HepG2 (cell line): ENCODE results near the gene PCBP1. TPM values are rescaled to one million over a fixed set of nuclear protein-coding genes. Genes with fewer than 3 reads are reported as not detected.

ENCODE experiments used
- ATAC-seq: fragments of 200-7000 bp; cut with Tn5 transposase; 3 replicates; pipeline ENCODE4 v1.9.1; 2020; ENCODE audit warnings: mild to moderate bottlenecking, moderate library complexity
- BruUV-seq: library from RNA; stranded (reverse); fragments of 400-500 nt; replicated peaks from 2 replicates; lab custom pipeline; 2021; lab: Mats Ljungman, UMichigan
- CTCF ChIA-PET: fragments of 300-600 bp; formaldehyde crosslinking; extraction: SDS; loops from one replicate; lab custom pipeline; 2021; ENCODE audit warnings: low total read pairs, inconsistent platforms, low intra/inter-chr PET ratio; lab: Yijun Ruan, JAX
- POLR2A ChIA-PET: fragments of 350-600 bp; sonication (Branson Sonifier 250); formaldehyde crosslinking; loops from one replicate; lab custom pipeline; 2020; ENCODE audit warnings: antibody characterized with exemption, inconsistent platforms; lab: Yijun Ruan, JAX
- DNase-seq: peaks from one replicate; pipeline ENCODE4 v3.0.0-alpha.2; 2015; ENCODE audit warnings: low spot score
- FAIRE-seq: peaks from 3 replicates; lab custom pipeline; 2011; peaks lifted over from hg19 to GRCh38; lab: Jason Lieb, UNC
- H2AFZ ChIP-seq: one replicate; pipeline ENCODE4 v1.6.1; 2011; ENCODE audit warnings: low read length, inconsistent platforms
- H3K27ac ChIP-seq: fragments of 300-600 bp; 3 replicates; pipeline ENCODE4 v1.8.0; 2011; ENCODE audit warnings: mixed run types, mild to moderate bottlenecking, mixed read lengths, low read length, inconsistent platforms; ENCODE audit not compliant: insufficient read depth; ENCODE audit errors: extremely low read length
- H3K27me3 ChIP-seq, 2 experiments: fragments of 200-600 bp in 1 of 2; 2 replicates in 1 of 2; 3 replicates in 1 of 2; pipeline versions ENCODE4 v1.6.0 to v1.8.0; 2011; ENCODE audit warnings: low read length in 2 of 2, mild to moderate bottlenecking in 2 of 2, moderate library complexity in 2 of 2, inconsistent platforms in 1 of 2; ENCODE audit not compliant: insufficient read depth in 2 of 2, control insufficient read depth in 1 of 2
- H3K36me3 ChIP-seq, 2 experiments: fragments of 200-600 bp in 1 of 2; replicated peaks in 1 of 2; 2 replicates in 1 of 2; 3 replicates in 1 of 2; pipeline versions ENCODE4 v1.5.1 to v1.8.0; 2011; ENCODE audit warnings: low read length in 2 of 2, inconsistent platforms in 1 of 2; ENCODE audit not compliant: insufficient read depth in 2 of 2, control insufficient read depth in 1 of 2
- H3K4me1 ChIP-seq: 2 replicates; pipeline ENCODE4 v1.5.1; 2012; ENCODE audit warnings: low read length, inconsistent platforms; ENCODE audit not compliant: insufficient read depth
- H3K4me2 ChIP-seq: 2 replicates; pipeline ENCODE4 v1.6.0; 2011; ENCODE audit warnings: low read depth, low read length, inconsistent platforms
- H3K4me3 ChIP-seq, 3 experiments: fragments of 200-600 bp in 1 of 3; sonication (generic), shearing (Covaris generic) in 1 of 3; replicated peaks in 1 of 3; 2 replicates each; pipeline ENCODE4 v1.5.1; 2011 to 2016; ENCODE audit warnings: low read length in 3 of 3, inconsistent platforms in 2 of 3, low read depth in 2 of 3, mild to moderate bottlenecking in 2 of 3, control low read depth in 1 of 3, mixed read lengths in 1 of 3; ENCODE audit not compliant: insufficient read depth in 1 of 3
- H3K79me2 ChIP-seq: one replicate; pipeline ENCODE4 v1.6.1; 2011; ENCODE audit warnings: low read length, inconsistent platforms; ENCODE audit not compliant: insufficient read depth
- H3K9ac ChIP-seq: 2 replicates; pipeline ENCODE4 v1.6.0; 2011; ENCODE audit warnings: mild to moderate bottlenecking, low read depth, low read length, inconsistent platforms; ENCODE audit not compliant: insufficient read depth
- H3K9me3 ChIP-seq: 2 replicates; pipeline ENCODE4 v1.5.1; 2012; ENCODE audit warnings: mild to moderate bottlenecking, low read length
- H4K20me1 ChIP-seq: 2 replicates; pipeline ENCODE4 v1.6.0; 2011; ENCODE audit warnings: inconsistent platforms, mild to moderate bottlenecking, low read length, moderate library complexity; ENCODE audit not compliant: insufficient read depth
- GTF3A ChIP-seq: sonication (generic); formaldehyde crosslinking; conservative IDR thresholded peaks from 2 replicates; pipeline ENCODE4 v1.4.0; 2020; ENCODE audit warnings: mild to moderate bottlenecking, missing genetic modification reagents
- JUN ChIP-seq: sonication (generic); formaldehyde crosslinking; IDR thresholded peaks from 2 replicates; pipeline ENCODE4 v1.4.0; 2020; ENCODE audit warnings: mild to moderate bottlenecking, missing genetic modification reagents
- KLF12 ChIP-seq: sonication (generic); formaldehyde crosslinking; IDR thresholded peaks from 2 replicates; pipeline ENCODE4 v1.4.0; 2020; ENCODE audit warnings: missing genetic modification reagents, borderline replicate concordance
- NAIF1 ChIP-seq: sonication (generic); formaldehyde crosslinking; IDR thresholded peaks from 2 replicates; pipeline ENCODE4 v1.5.0; 2020; ENCODE audit warnings: mild to moderate bottlenecking, missing genetic modification reagents, borderline replicate concordance
- SETDB1 ChIP-seq: sonication (generic); formaldehyde crosslinking; IDR thresholded peaks from 2 replicates; pipeline ENCODE4 v1.5.1; 2020; ENCODE audit warnings: missing genetic modification reagents, mild to moderate bottlenecking, borderline replicate concordance
- TFE3 ChIP-seq: IDR thresholded peaks from 2 replicates; pipeline ENCODE4 v1.6.1; 2016
- XBP1 ChIP-seq: sonication (generic); formaldehyde crosslinking; IDR thresholded peaks from 2 replicates; pipeline ENCODE4 v1.5.0; 2020; ENCODE audit warnings: missing genetic modification reagents
- ZNF138 ChIP-seq: sonication (generic); formaldehyde crosslinking; IDR thresholded peaks from 2 replicates; pipeline ENCODE4 v1.5.0; 2020; ENCODE audit warnings: mild to moderate bottlenecking, low read depth, missing genetic modification reagents
- ZNF709 ChIP-seq: sonication (generic); formaldehyde crosslinking; IDR thresholded peaks from 2 replicates; pipeline ENCODE4 v1.5.0; 2020; ENCODE audit warnings: mild to moderate bottlenecking, missing genetic modification reagents
- ZXDC ChIP-seq: sonication (generic); formaldehyde crosslinking; IDR thresholded peaks from 2 replicates; pipeline ENCODE4 v1.5.0; 2020; ENCODE audit warnings: mild to moderate bottlenecking, missing genetic modification reagents
- WGBS: methylation state at CpG from one replicate; pipeline ENCODE4 v1.1.6; 2017; ENCODE audit warnings: low lambda C conversion rate; 5-methylcytosine and 5-hydroxymethylcytosine counted together
- in situ Hi-C: cut with HindIII; loops from 2 replicates; pipeline ENCODE4 v1.10.0; 2017; ENCODE audit warnings: low pct_unique_long_range_greater_than_20kb; ENCODE audit not compliant: extremely low pct_ligation_motif_present
- intact Hi-C: fragments of 100-400 bp; cut with micrococcal nuclease; formaldehyde crosslinking; loops from one replicate; pipeline ENCODE4 v1.10.0; 2022; ENCODE audit not compliant: unreplicated experiment
- polyA plus RNA-seq, 8 experiments: library from polyadenylated mRNA; depleted of rRNA in 3 of 8; stranded (reverse) in 7 of 8; unstranded in 1 of 8; fragments of >200 nt; fragmentation: Illumina TruSeq in 4 of 8; extraction: Trizol in 4 of 8; gene quantifications; 2 replicates each; pipeline versions ENCODE4 v1.2.1 to v1.2.3, GENCODE V29; 2011 to 2016; ENCODE audit warnings: low read depth in 4 of 8, missing spikeins in 1 of 8, mixed read lengths in 1 of 8; ENCODE audit not compliant: insufficient read depth in 1 of 8
- total RNA-seq, 5 experiments: library from RNA; depleted of rRNA; stranded (reverse); fragments of >200 nt; fragmentation: Illumina TruSeq; extraction: Trizol; gene quantifications; 2 replicates each; pipeline ENCODE4 v1.2.3, GENCODE V29; 2016; ENCODE audit warnings: low read depth in 1 of 5
- TF ChIP-seq, protein P1 (sequence below): IDR thresholded peaks from 2 replicates; pipeline ENCODE4 v1.6.1; 2016; ENCODE audit warnings: low read depth, missing genetic modification reagents, missing compliant biosample characterization

PCBP1 gene
- total and polyA plus RNA-seq, 2 of the 13 experiments (the other 11 are each of a cell fraction or from before 2014, with no cell fraction given), result 32.0 to 137 TPM

DNA sequence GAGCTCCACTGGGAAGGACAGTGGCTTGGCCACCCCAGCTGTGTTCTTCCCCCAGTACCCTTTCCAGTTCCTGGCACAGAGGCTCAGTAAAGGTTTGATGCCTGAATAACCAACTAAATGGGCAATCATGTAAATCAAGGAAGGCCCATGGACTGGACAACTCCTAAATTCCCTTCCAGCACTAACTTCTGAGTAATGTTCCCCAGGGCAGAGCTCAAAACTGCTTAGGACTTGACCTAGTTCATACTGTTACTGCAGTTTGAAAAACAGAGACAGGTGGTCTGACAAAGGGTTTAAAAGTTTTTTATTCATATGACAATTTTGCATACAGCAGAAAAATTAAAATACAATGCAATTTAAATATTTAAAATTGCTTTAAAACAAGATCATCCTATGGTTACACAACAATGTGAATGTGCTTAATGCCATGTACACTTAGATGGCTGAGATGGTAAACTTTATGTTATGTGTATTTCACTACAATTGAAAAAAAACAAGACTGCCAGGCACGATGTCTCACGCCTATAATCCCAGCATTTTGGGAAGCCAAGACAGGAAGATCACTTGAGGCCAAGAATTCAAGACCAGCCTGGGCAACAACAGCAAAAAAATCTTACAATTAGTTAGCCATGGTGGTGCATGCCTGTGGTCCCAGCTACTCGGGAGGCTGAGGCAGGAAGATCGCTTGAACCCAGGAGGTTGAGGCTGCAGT is 26.2 kb downstream of the PCBP1 start (continued):
- TF ChIP-seq ZXDC (CRISPR knock-in tag) (no peak), XBP1 (CRISPR knock-in tag) (no peak), TFE3 (CRISPR knock-in tag) (no peak), JUN (CRISPR knock-in tag) (no peak), KLF12 (CRISPR knock-in tag) (no peak)
- TF ChIP-seq, all 625 proteins: peak for 0

DNA sequence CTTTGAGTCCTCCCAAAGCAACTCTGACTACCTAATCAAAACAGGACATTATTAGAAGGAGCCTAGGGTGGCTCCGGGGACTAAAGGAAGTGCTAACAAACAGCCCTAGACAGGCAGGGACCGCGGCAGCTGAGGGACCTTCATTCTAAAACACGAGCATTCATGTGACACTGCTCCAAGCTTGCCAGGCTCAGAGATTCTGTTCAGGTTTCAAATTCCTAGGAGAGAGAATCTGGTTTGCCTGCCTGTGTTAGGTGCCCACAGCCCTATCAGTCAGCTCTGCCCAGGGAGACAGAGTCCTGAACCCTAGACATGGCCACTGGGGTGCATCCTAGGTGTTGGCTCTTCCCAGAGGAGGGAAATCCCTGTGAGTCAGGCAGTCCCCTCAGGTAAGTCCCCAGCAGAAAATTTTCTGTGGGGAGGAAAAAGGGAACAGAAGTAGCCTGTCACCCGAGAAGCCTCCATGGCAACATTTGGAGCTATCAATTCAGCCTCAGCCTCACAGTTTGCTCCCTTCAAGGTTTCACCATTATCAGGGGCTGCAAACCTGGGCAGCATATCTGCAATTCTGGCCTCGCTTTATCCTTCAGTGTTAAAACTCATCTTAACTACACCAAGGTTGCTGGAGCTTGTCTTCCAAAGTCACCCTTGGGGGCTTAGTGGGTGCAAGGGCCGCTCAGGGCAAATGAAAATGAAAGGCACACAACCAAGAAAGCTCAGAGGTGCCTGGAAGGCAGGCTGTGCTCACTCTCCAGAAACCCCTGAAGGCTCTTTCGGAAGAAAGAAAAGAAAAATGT is 28.6 kb downstream of the PCBP1 start:
- POLR2A ChIA-PET, result interaction anchor here (1.1 to 4.7 kb wide), 5 partner anchors 7 to 201 kb away, joined by 3 to 55 read pairs (median 6); partner anchors contain the start of gene MXD1
- WGBS, result 89% methylated on average over 8 of the region's 8 CpGs
- in situ Hi-C loops (no loop called here), intact Hi-C loops (no loop called here)
- ATAC-seq, result no peak; the same call in 2 of the 3 replicates
- Histone ChIP-seq H3K4me3 (no peak overlapping the region), H4K20me1 (no peaks in the 10 kb centered on the region), H3K4me2 (no peak overlapping the region), H3K4me1 (peaks cover 54% of the 10 kb centered on the region), H3K9ac (no peak overlapping the region), H3K79me2 (no peaks in the 10 kb centered on the region), H3K27ac (no peak overlapping the region), H2AFZ (no peak overlapping the region), H3K36me3 (no peaks in the 10 kb centered on the region), H3K9me3 (no peaks in the 10 kb centered on the region), H3K27me3 (no peaks in the 10 kb centered on the region)
- BruUV-seq, result no TSS peak
- DNase-seq, result no peak
- CTCF ChIA-PET, result no interaction called here
- FAIRE-seq, result no peak
- no peak for TF ChIP-seq NAIF1 (CRISPR knock-in tag)
- no peak for TF ChIP-seq ZNF709
- no peak for TF ChIP-seq GTF3A
- TF ChIP-seq, protein P1, sequence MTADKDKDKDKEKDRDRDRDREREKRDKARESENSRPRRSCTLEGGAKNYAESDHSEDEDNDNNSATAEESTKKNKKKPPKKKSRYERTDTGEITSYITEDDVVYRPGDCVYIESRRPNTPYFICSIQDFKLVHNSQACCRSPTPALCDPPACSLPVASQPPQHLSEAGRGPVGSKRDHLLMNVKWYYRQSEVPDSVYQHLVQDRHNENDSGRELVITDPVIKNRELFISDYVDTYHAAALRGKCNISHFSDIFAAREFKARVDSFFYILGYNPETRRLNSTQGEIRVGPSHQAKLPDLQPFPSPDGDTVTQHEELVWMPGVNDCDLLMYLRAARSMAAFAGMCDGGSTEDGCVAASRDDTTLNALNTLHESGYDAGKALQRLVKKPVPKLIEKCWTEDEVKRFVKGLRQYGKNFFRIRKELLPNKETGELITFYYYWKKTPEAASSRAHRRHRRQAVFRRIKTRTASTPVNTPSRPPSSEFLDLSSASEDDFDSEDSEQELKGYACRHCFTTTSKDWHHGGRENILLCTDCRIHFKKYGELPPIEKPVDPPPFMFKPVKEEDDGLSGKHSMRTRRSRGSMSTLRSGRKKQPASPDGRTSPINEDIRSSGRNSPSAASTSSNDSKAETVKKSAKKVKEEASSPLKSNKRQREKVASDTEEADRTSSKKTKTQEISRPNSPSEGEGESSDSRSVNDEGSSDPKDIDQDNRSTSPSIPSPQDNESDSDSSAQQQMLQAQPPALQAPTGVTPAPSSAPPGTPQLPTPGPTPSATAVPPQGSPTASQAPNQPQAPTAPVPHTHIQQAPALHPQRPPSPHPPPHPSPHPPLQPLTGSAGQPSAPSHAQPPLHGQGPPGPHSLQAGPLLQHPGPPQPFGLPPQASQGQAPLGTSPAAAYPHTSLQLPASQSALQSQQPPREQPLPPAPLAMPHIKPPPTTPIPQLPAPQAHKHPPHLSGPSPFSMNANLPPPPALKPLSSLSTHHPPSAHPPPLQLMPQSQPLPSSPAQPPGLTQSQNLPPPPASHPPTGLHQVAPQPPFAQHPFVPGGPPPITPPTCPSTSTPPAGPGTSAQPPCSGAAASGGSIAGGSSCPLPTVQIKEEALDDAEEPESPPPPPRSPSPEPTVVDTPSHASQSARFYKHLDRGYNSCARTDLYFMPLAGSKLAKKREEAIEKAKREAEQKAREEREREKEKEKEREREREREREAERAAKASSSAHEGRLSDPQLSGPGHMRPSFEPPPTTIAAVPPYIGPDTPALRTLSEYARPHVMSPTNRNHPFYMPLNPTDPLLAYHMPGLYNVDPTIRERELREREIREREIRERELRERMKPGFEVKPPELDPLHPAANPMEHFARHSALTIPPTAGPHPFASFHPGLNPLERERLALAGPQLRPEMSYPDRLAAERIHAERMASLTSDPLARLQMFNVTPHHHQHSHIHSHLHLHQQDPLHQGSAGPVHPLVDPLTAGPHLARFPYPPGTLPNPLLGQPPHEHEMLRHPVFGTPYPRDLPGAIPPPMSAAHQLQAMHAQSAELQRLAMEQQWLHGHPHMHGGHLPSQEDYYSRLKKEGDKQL (CRISPR knock-in tag), result no peak
- no peak for TF ChIP-seq ZNF138 (CRISPR knock-in tag)
- TF ChIP-seq SETDB1, result no peak
